HepG2 (cell line): ENCODE measurements around the gene VEGFA. TPM values are rescaled to one million over a fixed set of nuclear protein-coding genes. Genes with fewer than 3 reads are reported as not detected.

Experiments used
- GABPB1 ChIP-seq: IDR thresholded peaks from 2 replicates; pipeline ENCODE4 v1.6.1; 2016; ENCODE audit warnings: mild to moderate bottlenecking, missing genetic modification reagents, moderate library complexity, missing compliant biosample characterization
- MAFF ChIP-seq: IDR thresholded peaks from 2 replicates; pipeline ENCODE4 v1.6.1; 2011; ENCODE audit warnings: low read depth, low read length, improper control_type of control experiment
- MXI1 ChIP-seq: IDR thresholded peaks from 3 replicates; pipeline ENCODE4 v1.6.1; 2012; ENCODE audit warnings: low read depth, low read length, inconsistent platforms, borderline replicate concordance
- PPARG ChIP-seq: conservative IDR thresholded peaks from 2 replicates; pipeline ENCODE4 v1.6.1; 2016; ENCODE audit warnings: missing biosample characterization, missing genetic modification reagents
- ZNF30 ChIP-seq: sonication (generic); formaldehyde crosslinking; IDR thresholded peaks from 2 replicates; pipeline ENCODE4 v1.5.0; 2020; ENCODE audit warnings: mild to moderate bottlenecking, missing genetic modification reagents
- ZNF431 ChIP-seq: sonication (generic); formaldehyde crosslinking; IDR thresholded peaks from 2 replicates; pipeline ENCODE4 v1.9.0; 2022; ENCODE audit warnings: missing genetic modification reagents, low read depth, mild to moderate bottlenecking, borderline replicate concordance
- ZNF451 ChIP-seq: sonication (generic); formaldehyde crosslinking; IDR thresholded peaks from 2 replicates; pipeline ENCODE4 v1.5.0; 2020; ENCODE audit warnings: mild to moderate bottlenecking, missing genetic modification reagents
- ZNF703 ChIP-seq: sonication (generic); formaldehyde crosslinking; IDR thresholded peaks from 2 replicates; pipeline ENCODE4 v1.5.1; 2020; ENCODE audit warnings: missing genetic modification reagents, mild to moderate bottlenecking, moderate library complexity, borderline replicate concordance
- polyA plus RNA-seq, 8 experiments: library from polyadenylated mRNA; depleted of rRNA in 3 of 8; stranded (reverse) in 7 of 8; unstranded in 1 of 8; fragments of >200 nt; fragmentation: Illumina TruSeq in 4 of 8; extraction: Trizol in 4 of 8; gene quantifications; 2 replicates each; pipeline versions ENCODE4 v1.2.1 to v1.2.3, GENCODE V29; 2011 to 2016; ENCODE audit warnings: low read depth in 4 of 8, missing spikeins in 1 of 8, mixed read lengths in 1 of 8; ENCODE audit not compliant: insufficient read depth in 1 of 8
- total RNA-seq, 5 experiments: library from RNA; depleted of rRNA; stranded (reverse); fragments of >200 nt; fragmentation: Illumina TruSeq; extraction: Trizol; gene quantifications; 2 replicates each; pipeline ENCODE4 v1.2.3, GENCODE V29; 2016; ENCODE audit warnings: low read depth in 1 of 5
- TF ChIP-seq, protein P1 (sequence below): sonication (generic); formaldehyde crosslinking; IDR thresholded peaks from 2 replicates; pipeline ENCODE4 v1.9.0; 2022; ENCODE audit warnings: missing genetic modification reagents, mild to moderate bottlenecking, borderline replicate concordance
- TF ChIP-seq, protein P2 (sequence below): sonication (generic); formaldehyde crosslinking; conservative IDR thresholded peaks from 2 replicates; pipeline ENCODE4 v1.8.0; 2022; ENCODE audit warnings: low read depth, missing genetic modification reagents
- TF ChIP-seq, protein P3 (sequence below): sonication (generic); formaldehyde crosslinking; IDR thresholded peaks from 2 replicates; pipeline ENCODE4; 2020; ENCODE audit warnings: missing genetic modification reagents, mild to moderate bottlenecking, borderline replicate concordance
- TF ChIP-seq, protein P4 (sequence below): sonication (generic); formaldehyde crosslinking; IDR thresholded peaks from 2 replicates; pipeline ENCODE4 v1.5.0; 2020; ENCODE audit warnings: missing genetic modification reagents
- TF ChIP-seq, protein P5 (sequence below): sonication (generic); formaldehyde crosslinking; IDR thresholded peaks from 2 replicates; pipeline ENCODE4 v1.8.0; 2022; ENCODE audit warnings: mild to moderate bottlenecking, missing genetic modification reagents, moderate library complexity
- TF ChIP-seq, protein P6 (sequence below): sonication (generic); formaldehyde crosslinking; conservative IDR thresholded peaks from 2 replicates; pipeline ENCODE4 v1.4.0; 2020; ENCODE audit warnings: missing genetic modification reagents

Gene VEGFA
- total and polyA plus RNA-seq, 2 of the 13 experiments (the other 11 are each of a cell fraction or from before 2014, with no cell fraction given) = 68.1 to 629 TPM

DNA sequence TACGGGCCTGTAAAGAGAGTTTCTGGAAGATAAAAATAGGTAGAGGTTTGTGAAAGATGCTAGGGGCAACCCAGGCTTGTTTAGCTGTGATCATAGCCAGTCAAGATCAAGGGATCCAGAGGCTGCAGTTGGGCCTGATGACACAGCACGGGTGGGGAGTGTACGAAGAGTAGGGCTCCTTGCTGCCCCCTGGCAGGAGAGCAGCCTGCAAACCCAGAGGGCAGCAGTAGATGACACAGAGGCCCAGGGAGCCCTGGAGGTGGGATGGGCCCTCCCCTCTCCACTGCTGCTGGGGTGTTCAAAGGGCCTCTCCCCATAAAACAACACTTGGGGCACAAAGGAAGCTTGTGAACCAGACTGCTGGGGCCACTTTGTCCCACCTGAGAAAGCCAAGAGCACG lies 47.2 kb downstream of the VEGFA start (continued):
- TF ChIP-seq ZNF431 (CRISPR knock-in tag) = no peak
- TF ChIP-seq, protein P1, sequence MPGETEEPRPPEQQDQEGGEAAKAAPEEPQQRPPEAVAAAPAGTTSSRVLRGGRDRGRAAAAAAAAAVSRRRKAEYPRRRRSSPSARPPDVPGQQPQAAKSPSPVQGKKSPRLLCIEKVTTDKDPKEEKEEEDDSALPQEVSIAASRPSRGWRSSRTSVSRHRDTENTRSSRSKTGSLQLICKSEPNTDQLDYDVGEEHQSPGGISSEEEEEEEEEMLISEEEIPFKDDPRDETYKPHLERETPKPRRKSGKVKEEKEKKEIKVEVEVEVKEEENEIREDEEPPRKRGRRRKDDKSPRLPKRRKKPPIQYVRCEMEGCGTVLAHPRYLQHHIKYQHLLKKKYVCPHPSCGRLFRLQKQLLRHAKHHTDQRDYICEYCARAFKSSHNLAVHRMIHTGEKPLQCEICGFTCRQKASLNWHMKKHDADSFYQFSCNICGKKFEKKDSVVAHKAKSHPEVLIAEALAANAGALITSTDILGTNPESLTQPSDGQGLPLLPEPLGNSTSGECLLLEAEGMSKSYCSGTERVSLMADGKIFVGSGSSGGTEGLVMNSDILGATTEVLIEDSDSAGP = peak; percentile 89
- no peak for TF ChIP-seq GABPB1 (CRISPR knock-in tag)
- TF ChIP-seq ZNF30 (CRISPR knock-in tag) = no peak
- TF ChIP-seq, protein P2, sequence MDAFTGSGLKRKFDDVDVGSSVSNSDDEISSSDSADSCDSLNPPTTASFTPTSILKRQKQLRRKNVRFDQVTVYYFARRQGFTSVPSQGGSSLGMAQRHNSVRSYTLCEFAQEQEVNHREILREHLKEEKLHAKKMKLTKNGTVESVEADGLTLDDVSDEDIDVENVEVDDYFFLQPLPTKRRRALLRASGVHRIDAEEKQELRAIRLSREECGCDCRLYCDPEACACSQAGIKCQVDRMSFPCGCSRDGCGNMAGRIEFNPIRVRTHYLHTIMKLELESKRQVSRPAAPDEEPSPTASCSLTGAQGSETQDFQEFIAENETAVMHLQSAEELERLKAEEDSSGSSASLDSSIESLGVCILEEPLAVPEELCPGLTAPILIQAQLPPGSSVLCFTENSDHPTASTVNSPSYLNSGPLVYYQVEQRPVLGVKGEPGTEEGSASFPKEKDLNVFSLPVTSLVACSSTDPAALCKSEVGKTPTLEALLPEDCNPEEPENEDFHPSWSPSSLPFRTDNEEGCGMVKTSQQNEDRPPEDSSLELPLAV (CRISPR knock-in tag) = no peak
- TF ChIP-seq, protein P3, sequence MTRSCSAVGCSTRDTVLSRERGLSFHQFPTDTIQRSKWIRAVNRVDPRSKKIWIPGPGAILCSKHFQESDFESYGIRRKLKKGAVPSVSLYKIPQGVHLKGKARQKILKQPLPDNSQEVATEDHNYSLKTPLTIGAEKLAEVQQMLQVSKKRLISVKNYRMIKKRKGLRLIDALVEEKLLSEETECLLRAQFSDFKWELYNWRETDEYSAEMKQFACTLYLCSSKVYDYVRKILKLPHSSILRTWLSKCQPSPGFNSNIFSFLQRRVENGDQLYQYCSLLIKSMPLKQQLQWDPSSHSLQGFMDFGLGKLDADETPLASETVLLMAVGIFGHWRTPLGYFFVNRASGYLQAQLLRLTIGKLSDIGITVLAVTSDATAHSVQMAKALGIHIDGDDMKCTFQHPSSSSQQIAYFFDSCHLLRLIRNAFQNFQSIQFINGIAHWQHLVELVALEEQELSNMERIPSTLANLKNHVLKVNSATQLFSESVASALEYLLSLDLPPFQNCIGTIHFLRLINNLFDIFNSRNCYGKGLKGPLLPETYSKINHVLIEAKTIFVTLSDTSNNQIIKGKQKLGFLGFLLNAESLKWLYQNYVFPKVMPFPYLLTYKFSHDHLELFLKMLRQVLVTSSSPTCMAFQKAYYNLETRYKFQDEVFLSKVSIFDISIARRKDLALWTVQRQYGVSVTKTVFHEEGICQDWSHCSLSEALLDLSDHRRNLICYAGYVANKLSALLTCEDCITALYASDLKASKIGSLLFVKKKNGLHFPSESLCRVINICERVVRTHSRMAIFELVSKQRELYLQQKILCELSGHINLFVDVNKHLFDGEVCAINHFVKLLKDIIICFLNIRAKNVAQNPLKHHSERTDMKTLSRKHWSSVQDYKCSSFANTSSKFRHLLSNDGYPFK = peak; percentile 23; the same call in 1 of the 2 replicates
- TF ChIP-seq, protein P4, sequence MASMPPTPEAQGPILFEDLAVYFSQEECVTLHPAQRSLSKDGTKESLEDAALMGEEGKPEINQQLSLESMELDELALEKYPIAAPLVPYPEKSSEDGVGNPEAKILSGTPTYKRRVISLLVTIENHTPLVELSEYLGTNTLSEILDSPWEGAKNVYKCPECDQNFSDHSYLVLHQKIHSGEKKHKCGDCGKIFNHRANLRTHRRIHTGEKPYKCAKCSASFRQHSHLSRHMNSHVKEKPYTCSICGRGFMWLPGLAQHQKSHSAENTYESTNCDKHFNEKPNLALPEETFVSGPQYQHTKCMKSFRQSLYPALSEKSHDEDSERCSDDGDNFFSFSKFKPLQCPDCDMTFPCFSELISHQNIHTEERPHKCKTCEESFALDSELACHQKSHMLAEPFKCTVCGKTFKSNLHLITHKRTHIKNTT (CRISPR knock-in tag) = no peak
- TF ChIP-seq, protein P5, sequence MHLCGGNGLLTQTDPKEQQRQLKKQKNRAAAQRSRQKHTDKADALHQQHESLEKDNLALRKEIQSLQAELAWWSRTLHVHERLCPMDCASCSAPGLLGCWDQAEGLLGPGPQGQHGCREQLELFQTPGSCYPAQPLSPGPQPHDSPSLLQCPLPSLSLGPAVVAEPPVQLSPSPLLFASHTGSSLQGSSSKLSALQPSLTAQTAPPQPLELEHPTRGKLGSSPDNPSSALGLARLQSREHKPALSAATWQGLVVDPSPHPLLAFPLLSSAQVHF (CRISPR knock-in tag) = no peak
- TF ChIP-seq, protein P6, sequence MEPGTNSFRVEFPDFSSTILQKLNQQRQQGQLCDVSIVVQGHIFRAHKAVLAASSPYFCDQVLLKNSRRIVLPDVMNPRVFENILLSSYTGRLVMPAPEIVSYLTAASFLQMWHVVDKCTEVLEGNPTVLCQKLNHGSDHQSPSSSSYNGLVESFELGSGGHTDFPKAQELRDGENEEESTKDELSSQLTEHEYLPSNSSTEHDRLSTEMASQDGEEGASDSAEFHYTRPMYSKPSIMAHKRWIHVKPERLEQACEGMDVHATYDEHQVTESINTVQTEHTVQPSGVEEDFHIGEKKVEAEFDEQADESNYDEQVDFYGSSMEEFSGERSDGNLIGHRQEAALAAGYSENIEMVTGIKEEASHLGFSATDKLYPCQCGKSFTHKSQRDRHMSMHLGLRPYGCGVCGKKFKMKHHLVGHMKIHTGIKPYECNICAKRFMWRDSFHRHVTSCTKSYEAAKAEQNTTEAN = no peak
- TF ChIP-seq MXI1 = no peak
- peak; percentile 36; the same call in 1 of the 2 replicates for TF ChIP-seq MAFF
- 0 out of 2 replicates have a peak, but pooled peaks have one; percentile 17 for TF ChIP-seq PPARG (CRISPR knock-in tag)
- no peak for TF ChIP-seq ZNF703 (CRISPR knock-in tag)
- TF ChIP-seq ZNF451 (CRISPR knock-in tag) = no peak
